HG02884 (cell line): ENCODE measurements around the gene ANAPC15.

Experiments
- ATAC-seq: cut with Tn5 transposase; IDR thresholded peaks from one replicate; pipeline ENCODE4 v1.9.1; 2021; ENCODE audit warnings: mild to moderate bottlenecking, moderate library complexity; ENCODE audit not compliant: unreplicated experiment

Gene ANAPC15

GRCh38 chr11:72088076-72088808, 24.3 kb downstream of the ANAPC15 start:
- no peak for ATAC-seq

GRCh38 chr11:72085621-72086351, 26.7 kb downstream of the ANAPC15 start:
- no peak for ATAC-seq

- ATAC-seq = no peak
Measured at GRCh38 chr11:72084965-72085364, 27.5 kb downstream of the ANAPC15 start.

- ATAC-seq = no peak
Measured at GRCh38 chr11:72084076-72084475, 28.4 kb downstream of the ANAPC15 start.

- no peak for ATAC-seq
Measured at GRCh38 chr11:72083414-72083813, 29.1 kb downstream of the ANAPC15 start.

GRCh38 chr11:72081821-72082453, 30.6 kb downstream of the ANAPC15 start:
- ATAC-seq = no peak

GRCh38 chr11:72081184-72081644, 31.3 kb downstream of the ANAPC15 start:
- ATAC-seq = no peak

- peak; percentile 96 for ATAC-seq
Measured at GRCh38 chr11:72080326-72081183, 31.9 kb downstream of the ANAPC15 start, which contains the start of the genes LRRC51 and NUMA1. Gene LRRC51, plus strand, starts transcription at chr11:72080850. Its CDS starts 8,234 bp downstream, at chr11:72089084. Gene NUMA1, minus strand, starts transcription at chr11:72080542. Its CDS starts 44,599 bp downstream, at chr11:72035943.

GRCh38 chr11:72079819-72080325, 32.6 kb downstream of the ANAPC15 start:
- ATAC-seq = no peak

- ATAC-seq = no peak
Measured at GRCh38 chr11:72078477-72078876, 34.0 kb downstream of the ANAPC15 start.

GRCh38 chr11:72075756-72076155, 36.7 kb downstream of the ANAPC15 start:
- no peak for ATAC-seq

GRCh38 chr11:72075109-72075508, 37.4 kb downstream of the ANAPC15 start:
- ATAC-seq = no peak

- no peak for ATAC-seq
Measured at GRCh38 chr11:72072348-72072747, 40.1 kb downstream of the ANAPC15 start.

GRCh38 chr11:72070491-72070890, 42.0 kb downstream of the ANAPC15 start:
- ATAC-seq = no peak

GRCh38 chr11:72069787-72070251, 42.7 kb downstream of the ANAPC15 start:
- ATAC-seq = no peak

GRCh38 chr11:72069200-72069599, 43.3 kb downstream of the ANAPC15 start:
- no peak for ATAC-seq

GRCh38 chr11:72067676-72068075, 44.8 kb downstream of the ANAPC15 start:
- no peak for ATAC-seq

GRCh38 chr11:72067266-72067665, 45.2 kb downstream of the ANAPC15 start:
- ATAC-seq = no peak

GRCh38 chr11:72066855-72067254, 45.6 kb downstream of the ANAPC15 start:
- ATAC-seq = no peak

GRCh38 chr11:72061739-72062396, 50.6 kb downstream of the ANAPC15 start:
- ATAC-seq = no peak
